Keratinocyte (primary cell): ENCODE measurements around the gene LRRC73. TPM values are rescaled to one million over a fixed set of nuclear protein-coding genes. Genes with fewer than 3 reads are reported as not detected.
"Not testable (repeated sequence)": the region's sequence is repeated elsewhere in the genome, so short reads cannot be mapped to it uniquely, and the experiment has no call there.

ENCODE experiments used
- DNase-seq: peaks from one replicate; pipeline ENCODE4 v3.0.0-alpha.2; 2011; ENCODE audit warnings: low read depth, missing footprints, low spot score
- FAIRE-seq: peaks from 2 replicates; lab custom pipeline; 2011; peaks lifted over from hg19 to GRCh38; lab: Jason Lieb, UNC
- H2AFZ ChIP-seq: 2 replicates; pipeline ENCODE4 v1.6.0; 2012; ENCODE audit warnings: low read length, control low read depth, inconsistent platforms; ENCODE audit not compliant: control insufficient read depth
- H3K27ac ChIP-seq: 2 replicates; pipeline ENCODE4 v1.5.1; 2011; ENCODE audit warnings: low read length; ENCODE audit not compliant: control insufficient read depth, insufficient read depth
- H3K27me3 ChIP-seq: 3 replicates; pipeline ENCODE4 v1.6.0; 2011; ENCODE audit warnings: low read length; ENCODE audit not compliant: control insufficient read depth, insufficient read depth; ENCODE audit errors: extremely low read depth
- H3K36me3 ChIP-seq, 2 experiments: 2 replicates in 1 of 2; 3 replicates in 1 of 2; pipeline ENCODE4 v1.5.1; 2011; ENCODE audit warnings: low read length in 2 of 2, mild to moderate bottlenecking in 1 of 2; ENCODE audit not compliant: control insufficient read depth in 2 of 2, insufficient read depth in 2 of 2; ENCODE audit errors: extremely low read depth in 1 of 2
- H3K4me1 ChIP-seq: 3 replicates; pipeline ENCODE4 v1.5.1; 2011; ENCODE audit warnings: low read length; ENCODE audit not compliant: control insufficient read depth, insufficient read depth; ENCODE audit errors: extremely low read depth
- H3K4me2 ChIP-seq: 3 replicates; pipeline ENCODE4 v1.6.0; 2011; ENCODE audit warnings: low read depth, low read length; ENCODE audit not compliant: control insufficient read depth, insufficient read depth; ENCODE audit errors: extremely low read depth
- H3K4me3 ChIP-seq, 3 experiments: fragments of 200-600 bp in 1 of 3; sonication (generic) in 1 of 3; 2 replicates in 2 of 3; 3 replicates in 1 of 3; pipeline ENCODE4 v1.5.1; 2011 to 2016; ENCODE audit warnings: low read length in 3 of 3, mild to moderate bottlenecking in 3 of 3, control low read depth in 2 of 3, inconsistent platforms in 1 of 3, low read depth in 1 of 3, mixed read lengths in 1 of 3, mixed run types in 1 of 3, moderate library complexity in 1 of 3; ENCODE audit not compliant: control insufficient read depth in 2 of 3, insufficient read depth in 2 of 3; ENCODE audit errors: extremely low read depth in 1 of 3
- H3K79me2 ChIP-seq: 2 replicates; pipeline ENCODE4 v1.6.0; 2012; ENCODE audit warnings: low read length; ENCODE audit not compliant: control insufficient read depth, insufficient read depth
- H3K9ac ChIP-seq: 3 replicates; pipeline ENCODE4 v1.6.0; 2011; ENCODE audit warnings: low read length; ENCODE audit not compliant: control insufficient read depth, insufficient read depth; ENCODE audit errors: extremely low read depth
- H3K9me1 ChIP-seq: 3 replicates; pipeline ENCODE4 v1.6.0; 2011; ENCODE audit warnings: low read length; ENCODE audit not compliant: control insufficient read depth, insufficient read depth; ENCODE audit errors: extremely low read depth
- H3K9me3 ChIP-seq: 2 replicates; pipeline ENCODE4 v1.5.1; 2012; ENCODE audit warnings: low read depth, low read length; ENCODE audit not compliant: control insufficient read depth
- H4K20me1 ChIP-seq: 3 replicates; pipeline ENCODE4 v1.6.0; 2011; ENCODE audit warnings: low read length; ENCODE audit not compliant: control insufficient read depth, insufficient read depth; ENCODE audit errors: extremely low read depth
- CTCF ChIP-seq, 3 experiments: IDR thresholded peaks in 1 of 3; conservative IDR thresholded peaks in 1 of 3; optimal IDR thresholded peaks in 1 of 3; 2 replicates in 2 of 3; 3 replicates in 1 of 3; pipeline versions ENCODE3 to v1.5.1; 2011; ENCODE audit warnings: low read length in 3 of 3, mild to moderate bottlenecking in 3 of 3, moderate library complexity in 2 of 3, control low read depth in 1 of 3, inconsistent platforms in 1 of 3; ENCODE audit not compliant: insufficient read depth in 2 of 3; ENCODE audit errors: extremely low read depth in 1 of 3
- EZH2 ChIP-seq: IDR thresholded peaks from one replicate; pipeline ENCODE4 v1.6.1; 2012; ENCODE audit warnings: inconsistent platforms, mild to moderate bottlenecking, low read length, moderate library complexity
- dilution Hi-C: fragments of 300-500 bp; cut with MboI; formaldehyde crosslinking; loops from one replicate; pipeline ENCODE4 v1.7.0; 2020; ENCODE audit warnings: low sequenced_read_pairs; ENCODE audit not compliant: extremely low pct_ligation_motif_present
- polyA plus RNA-seq, 5 experiments: library from polyadenylated mRNA; depleted of rRNA in 3 of 5; stranded (reverse) in 3 of 5; stranded (forward) in 1 of 5; unstranded in 1 of 5; fragments of >200 nt; gene quantifications; 1 replicate in 1 of 5; 2 replicates in 3 of 5; 3 replicates in 1 of 5; pipeline versions ENCODE4 v1.2.1 to v1.2.3, GENCODE V29; 2011 to 2012; ENCODE audit warnings: missing spikeins in 2 of 5, low read depth in 1 of 5, low replicate concordance in 1 of 5

LRRC73 gene
- polyA plus RNA-seq, 1 donor (not counting 4 experiments of a cell fraction or from before 2014, with no cell fraction given) = 0.16 TPM

GRCh38 chr6:43541774-43542471, 31.8 kb upstream of the LRRC73 start:
- Histone ChIP-seq H3K36me3 (peaks cover 13 to 22% of the 10 kb centered on the region in 2 experiments), H3K4me2 (no peak overlapping the region), H3K4me1 (no peaks in the 10 kb centered on the region), H3K27ac (no peak overlapping the region), H3K9me3 (no peaks in the 10 kb centered on the region), H3K4me3 (no peak overlapping the region), H2AFZ (no peak overlapping the region), H3K9me1 (no peaks in the 10 kb centered on the region), H3K9ac (no peak overlapping the region), H3K79me2 (no peaks in the 10 kb centered on the region), H4K20me1 (no peaks in the 10 kb centered on the region), H3K27me3 (no peaks in the 10 kb centered on the region)
- DNase-seq = no peak
- no peak for TF ChIP-seq EZH2
- no peak for TF ChIP-seq CTCF (optimal IDR thresholded peaks at IDR 0.05 in 1 of 3, IDR thresholded peaks at IDR 0.05 in 1 of 3, conservative IDR thresholded peaks at IDR 0.05 in 1 of 3; ENCODE audit: extremely low read depth in 1 of 3, insufficient read depth in 2 of 3, low read length in 3 of 3)
- no peak for FAIRE-seq
- dilution Hi-C loops = no loop called here

GRCh38 chr6:43540507-43540906, 30.4 kb upstream of the LRRC73 start:
- Histone ChIP-seq H3K4me1 (no peaks in the 10 kb centered on the region), H3K36me3 (peaks cover 13 to 14% of the 10 kb centered on the region in 2 experiments), H4K20me1 (no peaks in the 10 kb centered on the region), H3K9me3 (no peaks in the 10 kb centered on the region), H3K27ac (no peak overlapping the region), H3K79me2 (no peaks in the 10 kb centered on the region), H3K4me2 (no peak overlapping the region), H3K9ac (no peak overlapping the region), H3K9me1 (no peaks in the 10 kb centered on the region), H3K4me3 (no peak overlapping the region), H2AFZ (no peak overlapping the region), H3K27me3 (no peaks in the 10 kb centered on the region)
- no peak for TF ChIP-seq CTCF (optimal IDR thresholded peaks at IDR 0.05 in 1 of 3, IDR thresholded peaks at IDR 0.05 in 1 of 3, conservative IDR thresholded peaks at IDR 0.05 in 1 of 3; ENCODE audit: extremely low read depth in 1 of 3, insufficient read depth in 2 of 3, low read length in 3 of 3)
- no peak for TF ChIP-seq EZH2
- DNase-seq (no peak), FAIRE-seq (no peak)
- dilution Hi-C loops = no loop called here

GRCh38 chr6:43539409-43539808, 29.3 kb upstream of the LRRC73 start:
- H3K4me2 ChIP-seq, H3K4me3 ChIP-seq, H4K20me1 ChIP-seq, DNase-seq, H2AFZ ChIP-seq, FAIRE-seq, H3K9me1 ChIP-seq, H3K9ac ChIP-seq, H3K27me3 ChIP-seq, H3K27ac ChIP-seq, dilution Hi-C loops, H3K79me2 ChIP-seq, H3K9me3 ChIP-seq, H3K4me1 ChIP-seq: not testable (repeated sequence)
- peaks cover 11 to 13% of the 10 kb centered on the region in 2 experiments for H3K36me3 ChIP-seq

GRCh38 chr6:43538986-43539385, 28.8 kb upstream of the LRRC73 start:
- peaks cover 12 to 14% of the 10 kb centered on the region in 2 experiments for H3K36me3 ChIP-seq
- dilution Hi-C loops, FAIRE-seq: not testable (repeated sequence)

More at GRCh38 chr6:43538986-43539385, 28.8 kb upstream of the LRRC73 start:
- not testable (repeated sequence) for H3K9me1 ChIP-seq, H3K4me3 ChIP-seq, H3K9ac ChIP-seq, H4K20me1 ChIP-seq, H2AFZ ChIP-seq, H3K4me1 ChIP-seq, H3K27ac ChIP-seq, H3K79me2 ChIP-seq, H3K27me3 ChIP-seq, H3K9me3 ChIP-seq, DNase-seq, H3K4me2 ChIP-seq
